B cell (primary cell): ENCODE measurements around the gene KRT28. TPM values are rescaled to one million over a fixed set of nuclear protein-coding genes. Genes with fewer than 3 reads are reported as not detected.

ENCODE experiments used
- ATAC-seq: fragments of 200-7000 bp; cut with Tn5 transposase; one replicate; pipeline ENCODE4 v1.10.0; 2021; ENCODE audit warnings: low read depth, mild to moderate bottlenecking, moderate number of reproducible peaks, moderate library complexity
- CTCF ChIA-PET: fragments of 350-600 bp; sonication (Branson Sonifier 250); formaldehyde crosslinking; loops from one replicate; lab custom pipeline; 2021; ENCODE audit warnings: antibody characterized with exemption, inconsistent platforms; lab: Charles Lee
- POLR2A ChIA-PET: fragments of 350-600 bp; sonication (Branson Sonifier 250); formaldehyde crosslinking; loops from one replicate; lab custom pipeline; 2021; ENCODE audit warnings: antibody characterized with exemption; lab: Charles Lee
- DNase-seq: peaks from one replicate; pipeline ENCODE4 v3.0.0; 2013
- H2AFZ ChIP-seq: 2 replicates; pipeline ENCODE4 v1.6.1; 2012; ENCODE audit warnings: mild to moderate bottlenecking, low read depth, low read length; ENCODE audit not compliant: insufficient read depth, poor library complexity, severe bottlenecking
- H3K27ac ChIP-seq, 2 donors: 1 replicate in 1 of 2; 2 replicates in 1 of 2; pipeline ENCODE4 v1.5.1; 2012 to 2013; ENCODE audit warnings: low read length in 2 of 2, mild to moderate bottlenecking in 2 of 2, moderate library complexity in 1 of 2
- H3K27me3 ChIP-seq, 4 experiments: fragments of 200-600 bp in 1 of 4; sonication (generic) in 1 of 4; replicated peaks in 1 of 4; 1 replicate in 2 of 4; 2 replicates in 2 of 4; pipeline versions ENCODE4 v1.6.1 to v1.7.0; 2013 to 2016; ENCODE audit warnings: low read length in 3 of 4, mild to moderate bottlenecking in 2 of 4, mixed read lengths in 1 of 4, moderate library complexity in 1 of 4; ENCODE audit not compliant: insufficient read depth in 4 of 4, control insufficient read depth in 3 of 4; ENCODE audit errors: control extremely low read depth in 1 of 4
- H3K36me3 ChIP-seq, 2 experiments: replicated peaks in 1 of 2; 1 replicate in 1 of 2; 2 replicates in 1 of 2; pipeline versions ENCODE4 v1.6.1 to v1.7.1; 2013; ENCODE audit warnings: low read length in 1 of 2; ENCODE audit not compliant: insufficient read depth in 2 of 2, control insufficient read depth in 1 of 2; ENCODE audit errors: control extremely low read depth in 1 of 2, extremely low read depth in 1 of 2
- H3K4me1 ChIP-seq, 2 donors: fragments of 200-600 bp in 1 of 2; sonication (generic) in 1 of 2; 1 replicate in 1 of 2; 2 replicates in 1 of 2; pipeline versions ENCODE4 v1.5.1 to v1.6.1; 2013 to 2017; ENCODE audit warnings: low read length in 2 of 2; ENCODE audit not compliant: control insufficient read depth in 2 of 2, insufficient read depth in 2 of 2
- H3K4me2 ChIP-seq: replicated peaks from 2 replicates; pipeline ENCODE3; 2012; ENCODE audit warnings: mild to moderate bottlenecking, low read depth, low read length; ENCODE audit not compliant: poor library complexity, severe bottlenecking
- H3K4me3 ChIP-seq, 5 experiments: fragments of 200-600 bp in 1 of 5; sonication (generic) in 1 of 5; 1 replicate in 3 of 5; 2 replicates in 2 of 5; pipeline versions ENCODE4 v1.5.1 to v1.7.0; 2011 to 2016; ENCODE audit warnings: low read length in 4 of 5, mild to moderate bottlenecking in 4 of 5, low read depth in 2 of 5, control low read depth in 1 of 5, moderate library complexity in 1 of 5; ENCODE audit not compliant: insufficient read depth in 1 of 5; ENCODE audit errors: control extremely low read depth in 1 of 5, extremely low read depth in 1 of 5
- H3K79me2 ChIP-seq: fragments of 200-600 bp; sonication (generic); one replicate; pipeline ENCODE4 v1.6.0; 2016; ENCODE audit warnings: low read length; ENCODE audit not compliant: control insufficient read depth, insufficient read depth
- H3K9ac ChIP-seq: fragments of 200-600 bp; sonication (generic); 2 replicates; pipeline ENCODE4 v1.6.1; 2017; ENCODE audit warnings: mild to moderate bottlenecking, low read length, moderate library complexity
- H3K9me3 ChIP-seq, 3 donors: one replicate each; pipeline versions ENCODE4 v1.6.1 to v1.7.1; 2013; ENCODE audit warnings: low read length in 2 of 3; ENCODE audit not compliant: control insufficient read depth in 2 of 3, insufficient read depth in 1 of 3; ENCODE audit errors: control extremely low read depth in 1 of 3
- H4K20me1 ChIP-seq: 2 replicates; pipeline ENCODE4 v1.6.0; 2012; ENCODE audit warnings: mild to moderate bottlenecking, low read length; ENCODE audit not compliant: insufficient read depth, control insufficient read depth, poor library complexity, severe bottlenecking
- H3K27ac Mint-ChIP-seq: one replicate; pipeline ENCODE4 v1.8.0; 2021; ENCODE audit warnings: mixed read lengths
- H3K27me3 Mint-ChIP-seq: one replicate; pipeline ENCODE4 v1.8.0; 2021; ENCODE audit warnings: mixed read lengths
- H3K4me1 Mint-ChIP-seq: one replicate; pipeline ENCODE4 v1.8.0; 2021; ENCODE audit warnings: mixed read lengths
- H3K4me3 Mint-ChIP-seq: one replicate; pipeline ENCODE4 v1.8.0; 2021; ENCODE audit warnings: mixed read lengths
- H3K9me3 Mint-ChIP-seq: one replicate; pipeline ENCODE4 v1.8.0; 2022; ENCODE audit warnings: mixed read lengths; ENCODE audit not compliant: insufficient read depth
- EZH2 ChIP-seq: IDR thresholded peaks from 2 replicates; pipeline ENCODE4 v1.6.1; 2012; ENCODE audit warnings: borderline replicate concordance, low read depth, mild to moderate bottlenecking, moderate library complexity, low read length; ENCODE audit not compliant: insufficient read depth, poor library complexity, severe bottlenecking
- WGBS: methylation state at CpG from one replicate; pipeline ENCODE4 v1.1.5; 2013; ENCODE audit warnings: missing lambda C conversion rate; ENCODE audit not compliant: insufficient coverage; 5-methylcytosine and 5-hydroxymethylcytosine counted together
- intact Hi-C: fragments of 100-400 bp; cut with micrococcal nuclease; formaldehyde crosslinking; loops from one replicate; pipeline ENCODE4 v1.10.0; 2022
- polyA plus RNA-seq: library from polyadenylated mRNA; depleted of rRNA; stranded (reverse); fragments of >200 nt; gene quantifications from 2 replicates; pipeline ENCODE4 v1.2.3, GENCODE V29; 2012
- total RNA-seq, 2 donors: library from RNA; stranded (reverse); fragments of 120-200 nt in 1 of 2; gene quantifications; 1 replicate in 1 of 2; 2 replicates in 1 of 2; pipeline versions ENCODE4 v1.2.3 to v1.2.4, GENCODE V29; 2013 to 2022
- TF ChIP-seq, protein P1 (sequence below): fragments of 200-600 bp; IDR thresholded peaks from one replicate; pipeline ENCODE4 v1.8.0; 2022; ENCODE audit warnings: antibody characterized with exemption, mild to moderate bottlenecking

The KRT28 gene
- total and polyA plus RNA-seq, 2 donors (not counting 1 experiment from before 2014, with no cell fraction given) = not detected

DNA sequence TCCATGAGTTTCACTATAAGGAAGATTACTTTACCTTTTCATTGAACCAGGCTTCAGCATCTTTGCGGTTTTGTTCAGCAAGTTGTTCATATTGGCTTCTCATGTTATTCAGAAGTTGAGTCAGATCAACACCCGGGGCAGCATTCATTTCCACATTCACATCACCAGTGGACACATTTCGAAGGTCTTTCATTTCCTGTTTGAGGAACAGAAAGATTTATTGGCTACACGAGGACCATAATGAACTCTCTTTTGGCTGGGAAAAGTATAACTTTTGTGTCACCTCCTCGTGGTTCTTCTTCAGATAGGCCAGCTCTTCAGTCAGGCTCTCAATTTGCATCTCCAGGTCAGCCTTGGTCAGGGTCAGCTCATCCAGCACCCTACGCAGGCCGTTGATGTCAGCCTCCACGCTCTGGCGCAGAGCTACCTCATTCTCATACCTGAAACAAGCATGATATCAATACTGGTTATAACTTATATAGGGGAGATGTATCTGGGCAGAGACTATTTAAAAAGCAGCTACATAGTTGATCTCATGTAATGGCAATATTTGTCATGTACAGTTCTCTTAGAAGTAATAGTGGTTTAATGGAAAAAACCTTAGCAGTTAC, 20.6 kb upstream of the KRT28 start:
- peaks cover 18% of the 10 kb centered on the region for H3K4me1 Mint-ChIP-seq
- WGBS = 73% methylated on average over 4 of the region's 9 CpGs
- no peaks in the 10 kb centered on the region for H4K20me1 ChIP-seq
- peaks cover 2% of the 10 kb centered on the region for H3K9me3 Mint-ChIP-seq
- H3K4me2 ChIP-seq = no peak overlapping the region
- CTCF ChIA-PET = interaction anchor here (2.2 kb wide), 1 partner anchor 843 kb away, joined by 8 read pairs; no protein-coding TSS in a partner anchor
- intact Hi-C loops = no loop called here
- H2AFZ ChIP-seq = no peak overlapping the region
- peak overlapping the region; percentile 53 for H3K4me3 Mint-ChIP-seq
- peaks cover 0 to 3% (median 3%) of the 10 kb centered on the region in 3 donors for H3K9me3 ChIP-seq
- no peak for ATAC-seq
- H3K9ac ChIP-seq = no peak overlapping the region
- peaks cover 8 to 13% of the 10 kb centered on the region in 2 donors for H3K4me1 ChIP-seq
- peaks cover 0 to 12% of the 10 kb centered on the region in 2 experiments for H3K36me3 ChIP-seq
- POLR2A ChIA-PET = interaction anchor here (0.6 kb wide), 1 partner anchor 1710 kb away, joined by 4 read pairs; no protein-coding TSS in a partner anchor
- no peak for DNase-seq
- no peak overlapping the region for H3K27ac Mint-ChIP-seq
- H3K4me3 ChIP-seq = no peak overlapping the region
- peaks cover 7% of the 10 kb centered on the region for H3K27me3 Mint-ChIP-seq
- H3K27me3 ChIP-seq = no peaks in the 10 kb centered on the region
- TF ChIP-seq, protein P1, sequence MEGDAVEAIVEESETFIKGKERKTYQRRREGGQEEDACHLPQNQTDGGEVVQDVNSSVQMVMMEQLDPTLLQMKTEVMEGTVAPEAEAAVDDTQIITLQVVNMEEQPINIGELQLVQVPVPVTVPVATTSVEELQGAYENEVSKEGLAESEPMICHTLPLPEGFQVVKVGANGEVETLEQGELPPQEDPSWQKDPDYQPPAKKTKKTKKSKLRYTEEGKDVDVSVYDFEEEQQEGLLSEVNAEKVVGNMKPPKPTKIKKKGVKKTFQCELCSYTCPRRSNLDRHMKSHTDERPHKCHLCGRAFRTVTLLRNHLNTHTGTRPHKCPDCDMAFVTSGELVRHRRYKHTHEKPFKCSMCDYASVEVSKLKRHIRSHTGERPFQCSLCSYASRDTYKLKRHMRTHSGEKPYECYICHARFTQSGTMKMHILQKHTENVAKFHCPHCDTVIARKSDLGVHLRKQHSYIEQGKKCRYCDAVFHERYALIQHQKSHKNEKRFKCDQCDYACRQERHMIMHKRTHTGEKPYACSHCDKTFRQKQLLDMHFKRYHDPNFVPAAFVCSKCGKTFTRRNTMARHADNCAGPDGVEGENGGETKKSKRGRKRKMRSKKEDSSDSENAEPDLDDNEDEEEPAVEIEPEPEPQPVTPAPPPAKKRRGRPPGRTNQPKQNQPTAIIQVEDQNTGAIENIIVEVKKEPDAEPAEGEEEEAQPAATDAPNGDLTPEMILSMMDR = no peak
- no peak for TF ChIP-seq EZH2
- no peak overlapping the region for H3K27ac ChIP-seq
- no peaks in the 10 kb centered on the region for H3K79me2 ChIP-seq
